ENCODE data around the gene THAP5.

Gene THAP5

DNA sequence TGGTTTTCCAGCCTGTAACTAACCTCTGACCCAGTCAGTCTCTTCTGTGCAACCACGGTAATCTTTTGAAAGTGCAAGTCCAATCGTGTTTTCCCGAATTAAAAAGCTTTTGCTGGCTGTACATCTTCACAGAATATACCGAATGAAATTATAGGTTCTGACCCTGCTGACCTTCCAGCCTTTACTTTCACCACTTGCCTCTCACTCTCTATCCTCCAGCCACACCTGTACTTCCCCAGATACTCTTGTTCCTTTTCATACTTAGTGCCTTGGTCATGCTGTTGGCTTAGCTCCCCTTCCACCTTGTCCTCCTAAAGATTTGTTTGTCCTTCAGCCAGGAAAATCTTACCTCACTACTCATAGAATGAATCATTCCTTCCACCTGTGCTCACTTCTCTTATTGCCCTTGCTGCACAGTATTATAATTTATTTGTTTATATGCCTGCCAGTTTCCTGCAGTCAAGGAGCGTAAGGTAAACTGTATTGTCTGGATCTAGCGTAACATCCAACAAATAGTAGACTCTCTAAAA, 41.3 kb downstream of the THAP5 start:
- no peak for DNase-seq

DNA sequence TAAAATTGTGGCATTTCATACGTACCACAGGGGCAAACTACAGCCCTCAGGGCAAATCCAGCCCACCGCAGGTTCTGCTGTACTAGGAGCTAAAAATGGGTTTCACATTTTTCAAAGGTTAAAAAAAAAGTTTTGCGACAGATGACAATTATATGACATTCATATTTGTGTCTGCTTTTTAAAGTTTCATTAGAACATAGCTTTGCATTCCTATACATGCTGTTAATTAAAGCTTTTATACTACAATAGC, 42.8 kb downstream of the THAP5 start:
- no peak for DNase-seq

DNA sequence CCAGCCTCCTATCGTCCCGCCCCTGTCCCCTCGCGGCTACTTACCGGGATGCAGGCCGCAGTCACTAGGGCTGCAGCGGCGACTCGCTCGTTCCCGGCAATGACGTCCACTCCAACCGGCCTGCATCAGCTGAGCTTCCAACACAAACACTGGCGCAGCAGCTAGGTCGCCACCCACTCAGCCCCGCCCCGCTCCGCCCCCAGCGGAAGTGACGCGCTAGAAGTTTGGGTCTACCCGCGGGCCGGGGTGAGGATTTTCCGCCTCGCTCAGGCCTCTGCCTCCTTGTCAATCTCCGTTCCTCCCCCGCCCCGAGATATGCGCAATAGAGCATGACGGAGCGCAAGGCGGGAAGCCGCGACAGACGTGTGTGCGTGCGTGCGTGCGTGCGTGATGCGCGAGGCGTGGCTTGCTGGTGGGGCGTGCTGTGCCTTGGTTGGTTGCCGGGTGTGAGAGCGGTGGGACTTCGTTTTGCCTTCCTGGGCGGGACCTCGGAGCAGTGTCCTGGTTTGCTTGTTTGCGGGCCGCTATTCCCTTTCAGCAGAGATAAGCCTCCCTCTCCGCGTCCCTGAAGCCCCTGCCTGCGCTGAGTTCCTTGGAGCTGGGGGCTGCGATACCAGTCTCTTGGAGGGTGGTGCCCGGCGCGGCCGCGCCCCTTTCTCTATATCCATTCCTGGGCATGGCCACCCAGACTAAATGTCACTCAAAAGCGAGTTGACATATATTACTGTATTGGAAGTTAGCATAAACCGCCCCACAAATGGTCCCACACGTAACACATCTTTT, 43.3 kb downstream of the THAP5 start, which contains the start of gene PNPLA8:
TSS of gene PNPLA8 (minus strand) at position 151 of the 783 bp plus-strand sequence. CDS start 10,644 bp downstream, outside the sequence.
- DNase-seq = peak; percentile 99

DNA sequence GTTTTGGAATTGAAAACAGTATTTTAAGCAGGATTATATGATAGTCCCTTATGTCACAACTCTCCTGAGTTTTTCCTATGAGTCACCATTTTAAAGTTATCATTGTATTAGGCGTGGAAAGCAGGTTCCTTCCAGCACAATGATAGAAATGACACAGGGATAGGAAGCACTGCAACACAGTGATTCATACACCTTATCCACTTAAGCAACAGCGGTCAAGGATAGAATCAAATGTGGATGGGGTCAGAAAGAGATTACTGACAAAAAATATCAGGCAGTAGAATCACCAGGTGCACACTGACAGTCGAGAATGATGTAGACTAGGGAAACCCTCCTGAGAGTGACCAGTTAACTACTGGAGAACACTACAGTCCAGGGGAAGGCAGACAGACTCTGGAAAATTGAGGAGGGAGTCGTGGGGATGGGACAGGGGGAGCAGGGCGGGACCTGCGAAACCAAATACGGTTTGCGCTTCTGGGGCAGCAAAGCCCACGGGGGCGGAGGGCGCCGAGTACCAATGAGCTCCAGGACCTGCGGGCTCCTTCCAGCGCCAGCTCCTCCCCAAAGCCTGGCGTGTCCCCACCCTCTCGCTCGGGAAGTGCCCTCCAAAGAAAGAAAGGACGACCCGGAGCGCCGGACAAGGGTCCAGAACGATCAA, 44.0 kb downstream of the THAP5 start:
- DNase-seq = peak; percentile 95

DNA sequence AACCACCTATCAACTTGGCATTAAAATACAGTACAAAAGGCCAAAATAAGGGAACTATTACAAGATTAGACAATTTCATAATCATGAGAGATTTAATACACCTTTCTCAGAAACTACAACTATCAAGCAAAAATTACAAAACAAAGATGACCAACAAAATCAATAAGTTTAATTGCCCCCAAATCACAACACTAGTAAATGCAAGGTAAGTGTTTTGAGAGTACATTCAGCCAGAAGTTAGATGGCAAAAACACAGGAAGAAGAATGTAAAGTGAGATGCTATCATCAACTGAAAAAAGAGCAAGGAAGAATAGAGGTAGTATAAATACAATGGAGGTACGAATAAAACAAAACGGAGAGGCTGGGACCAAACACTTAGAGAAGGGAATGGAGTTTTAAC, 46.7 kb downstream of the THAP5 start:
- DNase-seq = no peak

DNA sequence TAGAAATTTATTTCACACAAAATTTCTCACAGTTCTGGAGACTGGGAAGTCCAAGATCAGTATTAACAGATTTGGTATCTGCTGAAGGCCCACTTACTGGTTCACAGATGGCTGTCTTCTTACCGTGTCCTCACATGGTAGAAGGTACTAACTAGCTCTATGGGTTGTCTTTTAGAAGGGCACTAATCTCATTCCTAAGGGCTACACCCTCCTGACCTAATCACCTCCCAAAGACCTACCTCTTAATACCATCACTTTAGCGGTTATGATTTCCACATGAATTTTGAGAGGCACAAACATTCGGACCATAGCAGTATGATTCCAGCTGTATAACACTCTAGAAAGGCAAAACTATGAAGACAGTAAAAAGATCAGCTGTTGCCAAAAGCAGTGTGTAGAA, 51.6 kb downstream of the THAP5 start:
- no peak for DNase-seq

DNA sequence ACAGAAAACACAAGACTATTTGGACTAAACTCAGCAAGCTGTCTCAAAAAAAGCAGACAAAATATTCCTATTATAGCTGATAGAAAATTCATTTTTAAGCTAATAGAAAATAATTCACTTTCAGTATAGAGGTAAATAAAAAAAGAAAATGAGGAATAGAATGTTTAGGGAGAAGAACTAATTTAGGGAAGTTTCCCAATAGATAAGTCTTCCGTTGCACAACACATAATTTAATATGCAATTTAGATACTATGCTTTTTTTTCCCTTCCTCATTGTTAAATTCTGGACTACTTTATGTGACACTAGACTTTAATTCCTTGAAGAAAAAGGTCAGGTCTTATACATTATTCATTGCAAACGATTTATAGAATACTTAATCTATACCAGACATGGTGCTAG, 53.9 kb downstream of the THAP5 start:
- DNase-seq = no peak

DNA sequence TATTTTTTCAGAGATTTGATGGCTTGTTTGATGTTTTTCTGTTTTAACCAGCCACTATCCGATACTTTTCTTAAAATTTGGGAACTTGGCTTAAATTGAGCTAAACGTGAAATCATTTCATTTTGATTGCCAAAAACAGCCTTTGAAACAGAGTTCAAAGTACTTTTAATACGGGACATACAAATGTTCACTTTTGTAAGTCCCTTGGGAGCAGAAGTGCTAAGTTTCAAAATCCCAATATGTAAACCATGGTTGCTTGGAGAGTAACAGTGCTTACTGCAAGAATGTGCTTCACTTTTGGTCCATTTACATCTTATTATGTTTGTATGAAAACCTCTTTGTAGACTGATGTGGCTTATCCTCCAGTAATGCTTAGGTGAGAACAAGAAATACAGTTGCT, 54.5 kb downstream of the THAP5 start:
- no peak for DNase-seq

All from DMS 273 treated with DMSO at 0.1 percent for 48 hours (cell line).